Progenitor cell of endocrine pancreas (in vitro differentiated cells): Measurements from ENCODE around the gene MARCHF11. TPM values are rescaled to one million over a fixed set of nuclear protein-coding genes. Genes with fewer than 3 reads are reported as not detected.

Experiments
- DNase-seq: peaks from one replicate; pipeline ENCODE4 v3.0.0; 2021; ENCODE audit warnings: low spot score; ENCODE audit not compliant: unreplicated experiment
- H3K27ac Mint-ChIP-seq: 2 replicates; pipeline ENCODE4 v1.8.0; 2021; ENCODE audit warnings: mild to moderate bottlenecking, moderate library complexity, mixed read lengths
- H3K27me3 Mint-ChIP-seq: 2 replicates; pipeline ENCODE4 v1.8.0; 2021; ENCODE audit warnings: mixed read lengths
- H3K36me3 Mint-ChIP-seq: 2 replicates; pipeline ENCODE4 v1.8.0; 2022; ENCODE audit warnings: mixed read lengths; ENCODE audit not compliant: insufficient read depth
- H3K4me1 Mint-ChIP-seq: 2 replicates; pipeline ENCODE4 v1.8.0; 2021; ENCODE audit warnings: low read depth, mixed read lengths
- H3K4me3 Mint-ChIP-seq: 2 replicates; pipeline ENCODE4 v1.8.0; 2021; ENCODE audit warnings: low read depth, mild to moderate bottlenecking, moderate library complexity, mixed read lengths
- H3K9me3 Mint-ChIP-seq: 2 replicates; pipeline ENCODE4 v1.8.0; 2021; ENCODE audit warnings: low read depth, mixed read lengths
- CTCF ChIP-seq: fragments of 200-600 bp; sonication (generic); IDR thresholded peaks from one replicate; pipeline ENCODE4 v1.5.0; 2021; ENCODE audit warnings: antibody characterized with exemption, mild to moderate bottlenecking; ENCODE audit not compliant: unreplicated experiment
- total RNA-seq: library from RNA; stranded (reverse); gene quantifications from 2 replicates; pipeline ENCODE4 v1.2.1, GENCODE V29; 2021

The MARCHF11 gene
- total RNA-seq, 1 donor from 2014 or later: not detected

- TF ChIP-seq CTCF: no peak
- Mint-ChIP-seq H3K9me3 (no peaks in the 10 kb centered on the region), H3K27me3 (no peaks in the 10 kb centered on the region), H3K36me3 (no peaks in the 10 kb centered on the region), H3K27ac (no peak overlapping the region), H3K4me1 (peaks cover 2% of the 10 kb centered on the region), H3K4me3 (no peak overlapping the region)
- no peak for DNase-seq
Measured at GRCh38 chr5:16034319-16035001, 145.1 kb downstream of the MARCHF11 start.

- no peak overlapping the region for H3K27ac Mint-ChIP-seq
- H3K4me1 Mint-ChIP-seq: peaks cover 2% of the 10 kb centered on the region
- no peak for TF ChIP-seq CTCF
- no peaks in the 10 kb centered on the region for H3K36me3 Mint-ChIP-seq
- no peaks in the 10 kb centered on the region for H3K9me3 Mint-ChIP-seq
- H3K27me3 Mint-ChIP-seq: no peaks in the 10 kb centered on the region
- H3K4me3 Mint-ChIP-seq: no peak overlapping the region
- DNase-seq: no peak
Measured at GRCh38 chr5:16033187-16033925, 146.2 kb downstream of the MARCHF11 start.

- Mint-ChIP-seq H3K4me1 (no peaks in the 10 kb centered on the region), H3K9me3 (no peaks in the 10 kb centered on the region), H3K36me3 (no peaks in the 10 kb centered on the region), H3K27me3 (no peaks in the 10 kb centered on the region), H3K27ac (no peak overlapping the region), H3K4me3 (no peak overlapping the region)
- no peak for DNase-seq
- no peak for TF ChIP-seq CTCF
Measured at GRCh38 chr5:16028708-16029107, 150.9 kb downstream of the MARCHF11 start.

- Mint-ChIP-seq H3K27ac (no peak overlapping the region), H3K36me3 (no peaks in the 10 kb centered on the region), H3K27me3 (no peaks in the 10 kb centered on the region), H3K9me3 (no peaks in the 10 kb centered on the region), H3K4me1 (no peaks in the 10 kb centered on the region), H3K4me3 (no peak overlapping the region)
- no peak for DNase-seq
- no peak for TF ChIP-seq CTCF
Measured at GRCh38 chr5:16025681-16026080, 153.9 kb downstream of the MARCHF11 start.

- no peak for DNase-seq
- Mint-ChIP-seq H3K4me3 (no peak overlapping the region), H3K9me3 (peaks cover 7% of the 10 kb centered on the region), H3K27ac (no peak overlapping the region), H3K27me3 (no peaks in the 10 kb centered on the region), H3K36me3 (no peaks in the 10 kb centered on the region), H3K4me1 (no peaks in the 10 kb centered on the region)
- no peak for TF ChIP-seq CTCF
Measured at GRCh38 chr5:16018970-16019369, 160.6 kb downstream of the MARCHF11 start.
